Ascending aorta (tissue), 2 donors: Measurements from ENCODE around the gene TUBA4A. TPM values are rescaled to one million over a fixed set of nuclear protein-coding genes. Genes with fewer than 3 reads are reported as not detected.
A peak's percentile ranks its signal among the peaks of the same experiment; 100 is the strongest.

Experiments
- DNase-seq, 2 donors: peaks; one replicate each; pipeline ENCODE4 v3.0.0-alpha.2; 2019; ENCODE audit warnings: low spot score in 2 of 2
- H3K27ac ChIP-seq, 2 donors: fragments of 200-600 bp; sonication (generic); one replicate each; pipeline ENCODE4 v1.5.1; 2016 to 2017; ENCODE audit warnings: mild to moderate bottlenecking in 1 of 2
- H3K27me3 ChIP-seq: fragments of 200-600 bp; sonication (generic); one replicate; pipeline ENCODE4 v1.5.1; 2017
- H3K36me3 ChIP-seq, 2 donors: fragments of 200-600 bp; sonication (generic); one replicate each; pipeline ENCODE4 v1.5.1; 2016
- H3K4me1 ChIP-seq, 2 donors: fragments of 200-600 bp; sonication (generic); one replicate each; pipeline ENCODE4 v1.5.1; 2016 to 2017; ENCODE audit warnings: mild to moderate bottlenecking in 1 of 2
- H3K4me3 ChIP-seq, 2 donors: fragments of 200-600 bp; sonication (generic); one replicate each; pipeline ENCODE4 v1.5.1; 2016 to 2017; ENCODE audit warnings: mild to moderate bottlenecking in 1 of 2
- H3K9me3 ChIP-seq, 2 donors: fragments of 200-600 bp; sonication (generic); one replicate each; pipeline ENCODE4 v1.5.1; 2016
- intact Hi-C: fragments of 100-400 bp; cut with DNase I; formaldehyde crosslinking; loops from one replicate; pipeline ENCODE4 v1.15.1; 2023
- total RNA-seq: library from RNA; depleted of rRNA; stranded (reverse); fragments of >200 nt; gene quantifications from one replicate; pipeline ENCODE4 v1.1.0, GENCODE V29; 2016
- TF ChIP-seq, protein P1 (sequence below), 3 experiments: fragments of 200-600 bp in 2 of 3; fragments of 450-650 bp in 1 of 3; sonication (generic) in 2 of 3; IDR thresholded peaks; one replicate each; pipeline ENCODE4 v1.5.1; 2016 to 2019; ENCODE audit warnings: antibody characterized with exemption in 3 of 3, mild to moderate bottlenecking in 1 of 3, moderate library complexity in 1 of 3

Gene TUBA4A
- total RNA-seq, 1 donor from 2014 or later, result 71.1 TPM

DNA sequence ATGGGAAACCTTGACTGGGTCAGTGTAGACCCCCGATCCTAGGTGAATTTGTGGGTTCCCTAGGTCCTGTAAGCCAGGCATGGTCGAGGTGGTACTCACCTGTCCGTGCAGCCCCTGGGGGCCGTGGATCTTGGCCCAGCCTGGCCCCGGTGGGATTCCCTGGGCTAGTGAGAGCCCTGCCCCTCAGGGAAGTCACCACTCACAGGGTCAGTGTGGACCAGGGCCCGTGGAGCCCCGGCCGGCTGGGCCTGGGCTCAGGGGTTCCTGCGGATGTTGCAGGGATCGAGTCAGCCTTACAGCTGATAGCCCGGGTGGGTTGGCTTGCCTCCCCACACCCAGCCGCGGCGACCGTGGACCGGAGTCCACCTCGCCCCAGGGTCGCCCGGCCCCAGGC, 24.8 kb downstream of the TUBA4A start:
- intact Hi-C loops, result loop anchor here (1.0 kb wide), 5 partner anchors 10 to 65 kb away; partner anchors contain the start of genes CNPPD1, GLB1L, STK16 and ZFAND2B
- TF ChIP-seq, protein P1, sequence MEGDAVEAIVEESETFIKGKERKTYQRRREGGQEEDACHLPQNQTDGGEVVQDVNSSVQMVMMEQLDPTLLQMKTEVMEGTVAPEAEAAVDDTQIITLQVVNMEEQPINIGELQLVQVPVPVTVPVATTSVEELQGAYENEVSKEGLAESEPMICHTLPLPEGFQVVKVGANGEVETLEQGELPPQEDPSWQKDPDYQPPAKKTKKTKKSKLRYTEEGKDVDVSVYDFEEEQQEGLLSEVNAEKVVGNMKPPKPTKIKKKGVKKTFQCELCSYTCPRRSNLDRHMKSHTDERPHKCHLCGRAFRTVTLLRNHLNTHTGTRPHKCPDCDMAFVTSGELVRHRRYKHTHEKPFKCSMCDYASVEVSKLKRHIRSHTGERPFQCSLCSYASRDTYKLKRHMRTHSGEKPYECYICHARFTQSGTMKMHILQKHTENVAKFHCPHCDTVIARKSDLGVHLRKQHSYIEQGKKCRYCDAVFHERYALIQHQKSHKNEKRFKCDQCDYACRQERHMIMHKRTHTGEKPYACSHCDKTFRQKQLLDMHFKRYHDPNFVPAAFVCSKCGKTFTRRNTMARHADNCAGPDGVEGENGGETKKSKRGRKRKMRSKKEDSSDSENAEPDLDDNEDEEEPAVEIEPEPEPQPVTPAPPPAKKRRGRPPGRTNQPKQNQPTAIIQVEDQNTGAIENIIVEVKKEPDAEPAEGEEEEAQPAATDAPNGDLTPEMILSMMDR (IDR thresholded peaks at IDR 0.05), result no peak
- Histone ChIP-seq H3K4me1 (peaks cover 4 to 23% of the 10 kb centered on the region in 2 donors), H3K9me3 (no peaks in the 10 kb centered on the region), H3K27ac (peak overlapping the region; percentile 93 to 97), H3K27me3 (no peaks in the 10 kb centered on the region), H3K4me3 (peak overlapping the region; percentile 66 to 96), H3K36me3 (peaks cover 32 to 44% of the 10 kb centered on the region in 2 donors)
- no peak for DNase-seq

DNA sequence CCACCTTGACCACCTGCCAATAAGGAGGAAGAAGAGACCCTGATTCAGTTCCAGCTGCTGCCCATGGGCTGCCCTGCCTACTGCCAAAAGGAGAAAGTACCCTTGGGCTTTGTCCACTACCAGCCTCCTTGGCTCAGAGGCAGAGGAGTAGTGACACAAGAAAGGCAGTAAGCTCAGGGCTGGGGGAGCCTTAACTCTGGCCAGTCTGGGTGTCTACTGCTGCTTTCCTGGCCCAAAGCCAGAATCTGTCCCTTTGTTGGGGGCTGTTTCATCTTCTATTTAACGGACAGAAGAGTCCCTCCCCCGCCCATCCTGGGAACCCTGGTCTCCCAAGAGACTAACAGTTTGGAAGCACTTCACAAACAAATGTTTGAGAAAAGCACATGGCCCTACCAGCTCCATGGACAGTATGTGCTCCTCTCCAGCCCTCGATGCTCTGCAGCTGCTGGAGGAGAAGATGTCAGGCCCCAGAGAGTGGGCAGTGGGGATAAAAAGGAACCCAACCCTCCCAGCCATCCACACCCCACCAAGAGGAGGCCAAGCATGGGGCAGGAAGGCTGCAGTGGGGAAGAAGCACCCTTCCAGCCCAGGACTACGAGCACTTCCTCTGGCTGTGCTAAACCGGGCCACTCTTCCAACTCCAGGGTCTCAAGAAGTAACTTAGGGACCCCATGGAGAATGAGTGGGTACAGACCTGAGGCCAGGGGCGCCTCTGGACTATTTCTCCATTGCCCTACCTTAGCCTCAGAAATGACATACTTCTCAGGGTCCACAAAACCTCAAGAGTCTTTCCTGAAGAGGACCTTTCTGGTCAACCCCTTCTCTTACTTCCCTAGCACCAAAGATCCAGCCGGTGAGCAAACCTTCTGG, 25.4 kb downstream of the TUBA4A start:
- Histone ChIP-seq H3K27ac (peak overlapping the region; percentile 93 to 97), H3K4me3 (peak overlapping the region; percentile 66 to 96), H3K36me3 (peaks cover 32 to 44% of the 10 kb centered on the region in 2 donors), H3K9me3 (no peaks in the 10 kb centered on the region), H3K4me1 (peaks cover 4 to 23% of the 10 kb centered on the region in 2 donors), H3K27me3 (no peaks in the 10 kb centered on the region)
- intact Hi-C loops, result no loop called here
- TF ChIP-seq, protein P1 (IDR thresholded peaks at IDR 0.05), result no peak
- DNase-seq, result no peak

DNA sequence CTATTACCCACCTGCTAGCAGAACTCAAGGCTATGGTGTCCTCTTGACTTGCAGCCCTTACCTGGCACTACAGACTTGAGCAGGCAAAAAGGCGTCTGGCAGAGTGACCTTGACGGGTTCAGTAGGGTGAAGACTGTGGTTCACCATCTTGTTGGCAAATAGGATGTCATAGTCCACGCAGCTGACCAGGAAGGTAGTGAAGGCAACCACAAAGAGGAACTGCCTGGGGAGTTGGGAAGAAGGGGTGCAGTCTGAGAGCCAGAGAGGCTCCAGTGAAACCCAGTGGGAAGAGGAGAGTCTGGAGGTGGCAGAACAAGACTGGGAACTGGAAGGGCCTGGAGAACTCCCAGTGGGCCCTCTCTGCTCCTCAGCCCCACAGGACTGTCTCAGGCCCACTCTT, 28.4 kb downstream of the TUBA4A start:
- Histone ChIP-seq H3K27me3 (no peaks in the 10 kb centered on the region), H3K9me3 (no peaks in the 10 kb centered on the region), H3K4me3 (no peak overlapping the region), H3K27ac (no peak overlapping the region), H3K4me1 (peaks cover 4 to 12% of the 10 kb centered on the region in 2 donors), H3K36me3 (peaks cover 54 to 62% of the 10 kb centered on the region in 2 donors)
- intact Hi-C loops, result no loop called here
- TF ChIP-seq, protein P1 (IDR thresholded peaks at IDR 0.05), result no peak
- no peak for DNase-seq

DNA sequence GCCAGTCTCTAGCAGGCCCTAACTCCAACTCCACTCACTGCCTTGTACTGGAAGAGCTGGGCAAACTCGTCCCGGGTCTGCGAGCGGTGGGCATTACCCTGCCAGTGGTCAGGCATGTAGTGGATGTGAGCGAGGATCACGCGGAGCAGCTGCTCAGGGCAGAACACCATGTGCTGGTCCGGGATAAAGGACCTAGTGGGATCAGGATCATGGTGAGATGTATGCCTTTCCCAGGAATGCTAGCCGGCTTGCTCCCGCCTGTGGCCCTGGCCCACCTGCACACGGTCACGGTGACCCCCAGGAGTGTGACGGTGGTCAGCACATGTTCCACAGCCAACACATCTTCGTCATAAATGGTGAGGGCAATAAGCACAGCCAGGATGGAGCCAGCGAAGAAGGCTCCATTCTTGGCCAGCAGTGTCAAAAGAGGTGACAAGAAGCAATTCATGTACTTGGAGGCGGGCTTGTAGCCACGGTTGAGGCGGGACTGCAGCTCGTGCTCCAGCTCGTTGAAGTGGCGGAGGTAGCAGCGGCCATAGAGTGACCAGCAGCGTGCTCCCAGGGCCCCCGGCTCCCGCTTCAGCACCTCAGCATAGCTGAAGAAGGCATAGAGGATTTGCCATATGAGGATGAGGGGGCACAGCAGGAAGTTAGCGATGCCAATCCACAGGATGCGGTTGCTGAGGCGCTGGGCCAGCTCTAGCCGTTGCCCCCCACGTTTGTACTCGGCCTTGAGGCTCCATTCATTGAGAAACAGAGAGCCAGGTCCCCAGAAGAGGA, 29.7 kb downstream of the TUBA4A start:
- H3K27me3 ChIP-seq, result no peaks in the 10 kb centered on the region
- no peak overlapping the region for H3K27ac ChIP-seq
- H3K36me3 ChIP-seq, result peaks cover 61 to 68% of the 10 kb centered on the region in 2 donors
- no peaks in the 10 kb centered on the region for H3K9me3 ChIP-seq
- DNase-seq, result no peak
- H3K4me3 ChIP-seq, result no peak overlapping the region
- intact Hi-C loops, result no loop called here
- H3K4me1 ChIP-seq, result peaks cover 11 to 24% of the 10 kb centered on the region in 2 donors
- TF ChIP-seq, protein P1 (IDR thresholded peaks at IDR 0.05), result no peak

DNA sequence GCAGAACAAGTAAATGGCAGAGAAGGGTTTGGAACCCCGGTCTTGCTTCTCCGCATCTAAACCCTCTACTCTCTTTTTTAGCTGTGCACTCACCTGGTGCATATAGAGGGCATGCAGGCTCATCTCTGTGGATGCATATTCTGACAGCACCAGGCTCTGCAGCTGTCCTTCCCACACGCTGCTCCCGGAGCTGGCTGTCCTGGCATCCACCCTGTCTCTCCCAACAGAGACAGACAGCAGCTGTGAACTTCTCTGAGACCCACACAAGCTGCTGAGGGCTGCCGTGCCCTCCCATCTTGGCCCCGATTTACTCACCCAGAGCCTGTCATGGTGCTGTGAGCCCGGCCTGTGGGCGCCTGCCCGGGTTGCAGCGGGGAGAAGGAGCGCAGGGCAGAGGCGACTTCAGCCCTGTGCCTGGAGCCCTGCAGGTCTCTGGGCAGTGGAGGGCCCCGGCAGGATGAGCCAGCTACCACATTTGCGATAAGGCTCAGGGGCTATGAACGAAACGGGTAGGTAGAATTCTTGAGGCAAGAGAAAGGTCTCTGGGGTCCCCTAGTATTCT, 31.7 kb downstream of the TUBA4A start:
- no peak for DNase-seq
- Histone ChIP-seq H3K4me1 (peaks cover 12 to 23% of the 10 kb centered on the region in 2 donors), H3K36me3 (peaks cover 61 to 68% of the 10 kb centered on the region in 2 donors), H3K9me3 (no peaks in the 10 kb centered on the region), H3K4me3 (no peak overlapping the region), H3K27me3 (no peaks in the 10 kb centered on the region), H3K27ac (no peak overlapping the region)
- intact Hi-C loops, result no loop called here
- TF ChIP-seq, protein P1 (IDR thresholded peaks at IDR 0.05), result no peak
